HEK293 (cell line): ENCODE data around the gene MUCL3.
A peak's percentile ranks its signal among the peaks of the same experiment; 100 is the strongest.

Experiments used
- GLI2 ChIP-seq: fragments of 450-650 bp; formaldehyde crosslinking; IDR thresholded peaks from 2 replicates; pipeline ENCODE4; 2017; ENCODE audit warnings: missing biosample characterization, missing genetic modification characterization, low read depth, borderline replicate concordance
- GLIS1 ChIP-seq: fragments of 450-650 bp; formaldehyde crosslinking; IDR thresholded peaks from 2 replicates; pipeline ENCODE4 v1.5.1; 2016; ENCODE audit warnings: missing biosample characterization, missing genetic modification characterization
- KLF10 ChIP-seq: fragments of 450-650 bp; IDR thresholded peaks from 2 replicates; pipeline ENCODE4 v1.5.1; 2018; ENCODE audit warnings: missing biosample characterization, mild to moderate bottlenecking, missing genetic modification characterization
- KLF7 ChIP-seq: fragments of 450-650 bp; formaldehyde crosslinking; IDR thresholded peaks from 2 replicates; pipeline ENCODE4 v1.5.1; 2016; ENCODE audit warnings: missing biosample characterization, missing genetic modification characterization, borderline replicate concordance
- YY2 ChIP-seq: fragments of 450-650 bp; formaldehyde crosslinking; IDR thresholded peaks from 2 replicates; pipeline ENCODE4 v1.5.1; 2016; ENCODE audit warnings: missing biosample characterization, missing genetic modification characterization
- ZFHX2 ChIP-seq: fragments of 450-650 bp; formaldehyde crosslinking; conservative IDR thresholded peaks from 2 replicates; pipeline ENCODE4 v1.5.1; 2016; ENCODE audit warnings: missing biosample characterization, missing genetic modification characterization
- ZNF112 ChIP-seq: fragments of 450-650 bp; formaldehyde crosslinking; IDR thresholded peaks from 2 replicates; pipeline ENCODE4 v1.5.0; 2017; ENCODE audit warnings: missing biosample characterization, missing genetic modification characterization
- ZNF140 ChIP-seq: fragments of 450-650 bp; formaldehyde crosslinking; IDR thresholded peaks from 2 replicates; pipeline ENCODE4 v1.5.1; 2016; ENCODE audit warnings: missing biosample characterization, missing genetic modification characterization
- ZNF510 ChIP-seq: fragments of 450-650 bp; formaldehyde crosslinking; IDR thresholded peaks from 2 replicates; pipeline ENCODE4 v1.5.1; 2018; ENCODE audit warnings: mild to moderate bottlenecking, missing genetic modification characterization, missing biosample characterization; ENCODE audit not compliant: insufficient replicate concordance
- ZNF529 ChIP-seq: fragments of 450-650 bp; formaldehyde crosslinking; IDR thresholded peaks from 2 replicates; pipeline ENCODE4 v1.5.1; 2017; ENCODE audit warnings: missing genetic modification characterization, missing biosample characterization; ENCODE audit not compliant: insufficient replicate concordance
- ZNF555 ChIP-seq: fragments of 450-650 bp; formaldehyde crosslinking; conservative IDR thresholded peaks from 2 replicates; pipeline ENCODE4 v1.5.1; 2017; ENCODE audit warnings: missing biosample characterization, mild to moderate bottlenecking, missing genetic modification characterization, inconsistent platforms
- ZNF558 ChIP-seq: fragments of 450-650 bp; formaldehyde crosslinking; IDR thresholded peaks from 2 replicates; pipeline ENCODE4 v1.5.1; 2016; ENCODE audit warnings: missing biosample characterization, missing genetic modification characterization
- ZNF626 ChIP-seq: fragments of 450-650 bp; sonication (Bioruptor Pico); formaldehyde crosslinking; IDR thresholded peaks from 2 replicates; pipeline ENCODE4 v1.5.1; 2018; ENCODE audit warnings: missing biosample characterization, missing genetic modification characterization, inconsistent platforms
- ZNF654 ChIP-seq: fragments of 450-650 bp; formaldehyde crosslinking; IDR thresholded peaks from 2 replicates; pipeline ENCODE4 v1.5.1; 2016; ENCODE audit warnings: low read depth, missing biosample characterization, missing genetic modification characterization
- ZNF76 ChIP-seq: fragments of 450-650 bp; formaldehyde crosslinking; IDR thresholded peaks from 2 replicates; pipeline ENCODE4; 2016; ENCODE audit warnings: low read depth, missing biosample characterization, missing genetic modification characterization, borderline replicate concordance
- ZNF837 ChIP-seq: fragments of 450-650 bp; formaldehyde crosslinking; IDR thresholded peaks from 2 replicates; pipeline ENCODE4 v1.5.1; 2016; ENCODE audit warnings: missing biosample characterization, missing genetic modification characterization
- ZNF843 ChIP-seq: fragments of 450-650 bp; formaldehyde crosslinking; IDR thresholded peaks from 2 replicates; pipeline ENCODE4 v1.5.1; 2016; ENCODE audit warnings: missing biosample characterization, missing genetic modification characterization
- ZSCAN16 ChIP-seq: fragments of 450-650 bp; formaldehyde crosslinking; IDR thresholded peaks from 2 replicates; pipeline ENCODE4 v1.5.1; 2016; ENCODE audit warnings: missing biosample characterization, missing genetic modification characterization
- TF ChIP-seq, protein P1 (sequence below): fragments of 450-650 bp; formaldehyde crosslinking; IDR thresholded peaks from 2 replicates; pipeline ENCODE4 v1.5.1; 2016; ENCODE audit warnings: missing biosample characterization, missing genetic modification characterization
- TF ChIP-seq, protein P2 (sequence below): fragments of 450-650 bp; formaldehyde crosslinking; conservative IDR thresholded peaks from 2 replicates; pipeline ENCODE4 v1.5.1; 2016; ENCODE audit warnings: low read depth, missing biosample characterization, missing genetic modification characterization
- TF ChIP-seq, protein P3 (sequence below): fragments of 450-650 bp; formaldehyde crosslinking; IDR thresholded peaks from 2 replicates; pipeline ENCODE4 v1.5.1; 2016; ENCODE audit warnings: missing biosample characterization, missing genetic modification characterization
- TF ChIP-seq, protein P4 (sequence below): fragments of 450-650 bp; formaldehyde crosslinking; IDR thresholded peaks from 2 replicates; pipeline ENCODE4 v1.5.1; 2016; ENCODE audit warnings: missing biosample characterization, missing genetic modification characterization
- TF ChIP-seq, protein P5 (sequence below): fragments of 450-650 bp; formaldehyde crosslinking; IDR thresholded peaks from 2 replicates; pipeline ENCODE4 v1.5.1; 2016; ENCODE audit warnings: missing biosample characterization, missing genetic modification characterization
- TF ChIP-seq, protein P6 (sequence below): fragments of 450-650 bp; IDR thresholded peaks from 2 replicates; pipeline ENCODE4 v1.5.1; 2018; ENCODE audit warnings: missing biosample characterization, missing genetic modification characterization

Gene MUCL3

DNA sequence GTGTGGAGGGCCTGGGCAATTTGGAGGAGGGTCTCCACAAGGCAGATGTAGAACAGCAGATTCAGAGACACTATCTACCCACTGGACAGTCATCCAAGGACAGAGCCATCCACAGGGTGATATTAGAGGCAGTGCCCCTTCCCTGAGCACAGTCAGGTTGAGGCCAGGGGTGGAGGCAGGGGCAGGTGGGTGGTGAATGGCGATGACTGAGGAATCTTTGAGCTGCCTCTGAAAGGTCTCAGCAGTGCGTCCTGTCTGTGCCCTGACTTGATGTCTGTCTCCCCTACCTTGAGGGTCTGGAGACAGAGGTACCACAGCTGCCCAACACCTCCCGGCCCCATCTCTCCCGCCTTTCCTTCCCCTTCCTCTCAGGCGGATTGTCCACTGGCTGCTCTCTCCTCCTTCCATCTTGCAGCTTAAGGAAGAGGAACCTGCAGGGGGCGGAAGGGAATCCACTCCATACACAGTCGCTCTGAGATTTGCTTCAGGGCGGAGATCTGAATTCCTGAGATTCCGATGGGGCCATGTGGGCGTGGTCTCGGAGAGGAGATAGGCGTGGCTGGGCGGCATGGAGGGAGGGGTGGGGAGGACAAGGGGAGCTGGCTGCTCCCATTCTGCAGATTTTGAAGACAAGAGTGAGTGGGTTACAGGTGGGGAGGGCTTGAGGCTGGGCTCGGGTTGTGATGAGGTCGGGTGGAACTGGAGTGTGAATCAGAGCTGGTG lies 1.7 kb downstream of the MUCL3 start (continued):
- TF ChIP-seq, protein P1, sequence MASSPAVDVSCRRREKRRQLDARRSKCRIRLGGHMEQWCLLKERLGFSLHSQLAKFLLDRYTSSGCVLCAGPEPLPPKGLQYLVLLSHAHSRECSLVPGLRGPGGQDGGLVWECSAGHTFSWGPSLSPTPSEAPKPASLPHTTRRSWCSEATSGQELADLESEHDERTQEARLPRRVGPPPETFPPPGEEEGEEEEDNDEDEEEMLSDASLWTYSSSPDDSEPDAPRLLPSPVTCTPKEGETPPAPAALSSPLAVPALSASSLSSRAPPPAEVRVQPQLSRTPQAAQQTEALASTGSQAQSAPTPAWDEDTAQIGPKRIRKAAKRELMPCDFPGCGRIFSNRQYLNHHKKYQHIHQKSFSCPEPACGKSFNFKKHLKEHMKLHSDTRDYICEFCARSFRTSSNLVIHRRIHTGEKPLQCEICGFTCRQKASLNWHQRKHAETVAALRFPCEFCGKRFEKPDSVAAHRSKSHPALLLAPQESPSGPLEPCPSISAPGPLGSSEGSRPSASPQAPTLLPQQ (tag by site-specific recombination), result no peak
- no peak for TF ChIP-seq ZNF555 (tag by site-specific recombination)
- TF ChIP-seq ZNF843 (tag by site-specific recombination), result no peak
- no peak for TF ChIP-seq ZNF529 (tag by site-specific recombination)
- TF ChIP-seq ZNF140 (tag by site-specific recombination), result no peak
- TF ChIP-seq YY2 (tag by site-specific recombination), result 0 out of 2 replicates have a peak, but pooled peaks have one; percentile 32
- no peak; the same call in 1 of the 2 replicates for TF ChIP-seq ZNF76
- no peak for TF ChIP-seq ZNF626
- TF ChIP-seq ZNF837 (tag by site-specific recombination), result no peak
- TF ChIP-seq, protein P2, sequence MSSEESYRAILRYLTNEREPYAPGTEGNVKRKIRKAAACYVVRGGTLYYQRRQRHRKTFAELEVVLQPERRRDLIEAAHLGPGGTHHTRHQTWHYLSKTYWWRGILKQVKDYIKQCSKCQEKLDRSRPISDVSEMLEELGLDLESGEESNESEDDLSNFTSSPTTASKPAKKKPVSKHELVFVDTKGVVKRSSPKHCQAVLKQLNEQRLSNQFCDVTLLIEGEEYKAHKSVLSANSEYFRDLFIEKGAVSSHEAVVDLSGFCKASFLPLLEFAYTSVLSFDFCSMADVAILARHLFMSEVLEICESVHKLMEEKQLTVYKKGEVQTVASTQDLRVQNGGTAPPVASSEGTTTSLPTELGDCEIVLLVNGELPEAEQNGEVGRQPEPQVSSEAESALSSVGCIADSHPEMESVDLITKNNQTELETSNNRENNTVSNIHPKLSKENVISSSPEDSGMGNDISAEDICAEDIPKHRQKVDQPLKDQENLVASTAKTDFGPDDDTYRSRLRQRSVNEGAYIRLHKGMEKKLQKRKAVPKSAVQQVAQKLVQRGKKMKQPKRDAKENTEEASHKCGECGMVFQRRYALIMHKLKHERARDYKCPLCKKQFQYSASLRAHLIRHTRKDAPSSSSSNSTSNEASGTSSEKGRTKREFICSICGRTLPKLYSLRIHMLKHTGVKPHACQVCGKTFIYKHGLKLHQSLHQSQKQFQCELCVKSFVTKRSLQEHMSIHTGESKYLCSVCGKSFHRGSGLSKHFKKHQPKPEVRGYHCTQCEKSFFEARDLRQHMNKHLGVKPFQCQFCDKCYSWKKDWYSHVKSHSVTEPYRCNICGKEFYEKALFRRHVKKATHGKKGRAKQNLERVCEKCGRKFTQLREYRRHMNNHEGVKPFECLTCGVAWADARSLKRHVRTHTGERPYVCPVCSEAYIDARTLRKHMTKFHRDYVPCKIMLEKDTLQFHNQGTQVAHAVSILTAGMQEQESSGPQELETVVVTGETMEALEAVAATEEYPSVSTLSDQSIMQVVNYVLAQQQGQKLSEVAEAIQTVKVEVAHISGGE (tag by site-specific recombination), result no peak
- no peak for TF ChIP-seq ZNF112 (tag by site-specific recombination)
- TF ChIP-seq GLIS1 (tag by site-specific recombination), result 0 out of 2 replicates have a peak, but pooled peaks have one; percentile 19
- TF ChIP-seq KLF7 (tag by site-specific recombination), result no peak
- no peak for TF ChIP-seq GLI2 (tag by site-specific recombination)
- TF ChIP-seq, protein P3, sequence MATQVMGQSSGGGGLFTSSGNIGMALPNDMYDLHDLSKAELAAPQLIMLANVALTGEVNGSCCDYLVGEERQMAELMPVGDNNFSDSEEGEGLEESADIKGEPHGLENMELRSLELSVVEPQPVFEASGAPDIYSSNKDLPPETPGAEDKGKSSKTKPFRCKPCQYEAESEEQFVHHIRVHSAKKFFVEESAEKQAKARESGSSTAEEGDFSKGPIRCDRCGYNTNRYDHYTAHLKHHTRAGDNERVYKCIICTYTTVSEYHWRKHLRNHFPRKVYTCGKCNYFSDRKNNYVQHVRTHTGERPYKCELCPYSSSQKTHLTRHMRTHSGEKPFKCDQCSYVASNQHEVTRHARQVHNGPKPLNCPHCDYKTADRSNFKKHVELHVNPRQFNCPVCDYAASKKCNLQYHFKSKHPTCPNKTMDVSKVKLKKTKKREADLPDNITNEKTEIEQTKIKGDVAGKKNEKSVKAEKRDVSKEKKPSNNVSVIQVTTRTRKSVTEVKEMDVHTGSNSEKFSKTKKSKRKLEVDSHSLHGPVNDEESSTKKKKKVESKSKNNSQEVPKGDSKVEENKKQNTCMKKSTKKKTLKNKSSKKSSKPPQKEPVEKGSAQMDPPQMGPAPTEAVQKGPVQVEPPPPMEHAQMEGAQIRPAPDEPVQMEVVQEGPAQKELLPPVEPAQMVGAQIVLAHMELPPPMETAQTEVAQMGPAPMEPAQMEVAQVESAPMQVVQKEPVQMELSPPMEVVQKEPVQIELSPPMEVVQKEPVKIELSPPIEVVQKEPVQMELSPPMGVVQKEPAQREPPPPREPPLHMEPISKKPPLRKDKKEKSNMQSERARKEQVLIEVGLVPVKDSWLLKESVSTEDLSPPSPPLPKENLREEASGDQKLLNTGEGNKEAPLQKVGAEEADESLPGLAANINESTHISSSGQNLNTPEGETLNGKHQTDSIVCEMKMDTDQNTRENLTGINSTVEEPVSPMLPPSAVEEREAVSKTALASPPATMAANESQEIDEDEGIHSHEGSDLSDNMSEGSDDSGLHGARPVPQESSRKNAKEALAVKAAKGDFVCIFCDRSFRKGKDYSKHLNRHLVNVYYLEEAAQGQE (tag by site-specific recombination), result no peak
- TF ChIP-seq KLF10 (tag by site-specific recombination), result no peak
- TF ChIP-seq ZSCAN16 (tag by site-specific recombination), result no peak
- TF ChIP-seq ZNF510 (tag by site-specific recombination), result no peak
- TF ChIP-seq, protein P4, sequence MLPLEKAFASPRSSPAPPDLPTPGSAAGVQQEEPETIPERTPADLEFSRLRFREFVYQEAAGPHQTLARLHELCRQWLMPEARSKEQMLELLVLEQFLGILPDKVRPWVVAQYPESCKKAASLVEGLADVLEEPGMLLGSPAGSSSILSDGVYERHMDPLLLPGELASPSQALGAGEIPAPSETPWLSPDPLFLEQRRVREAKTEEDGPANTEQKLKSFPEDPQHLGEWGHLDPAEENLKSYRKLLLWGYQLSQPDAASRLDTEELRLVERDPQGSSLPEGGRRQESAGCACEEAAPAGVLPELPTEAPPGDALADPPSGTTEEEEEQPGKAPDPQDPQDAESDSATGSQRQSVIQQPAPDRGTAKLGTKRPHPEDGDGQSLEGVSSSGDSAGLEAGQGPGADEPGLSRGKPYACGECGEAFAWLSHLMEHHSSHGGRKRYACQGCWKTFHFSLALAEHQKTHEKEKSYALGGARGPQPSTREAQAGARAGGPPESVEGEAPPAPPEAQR (tag by site-specific recombination), result no peak
- no peak for TF ChIP-seq ZNF558 (tag by site-specific recombination)
- TF ChIP-seq, protein P5, sequence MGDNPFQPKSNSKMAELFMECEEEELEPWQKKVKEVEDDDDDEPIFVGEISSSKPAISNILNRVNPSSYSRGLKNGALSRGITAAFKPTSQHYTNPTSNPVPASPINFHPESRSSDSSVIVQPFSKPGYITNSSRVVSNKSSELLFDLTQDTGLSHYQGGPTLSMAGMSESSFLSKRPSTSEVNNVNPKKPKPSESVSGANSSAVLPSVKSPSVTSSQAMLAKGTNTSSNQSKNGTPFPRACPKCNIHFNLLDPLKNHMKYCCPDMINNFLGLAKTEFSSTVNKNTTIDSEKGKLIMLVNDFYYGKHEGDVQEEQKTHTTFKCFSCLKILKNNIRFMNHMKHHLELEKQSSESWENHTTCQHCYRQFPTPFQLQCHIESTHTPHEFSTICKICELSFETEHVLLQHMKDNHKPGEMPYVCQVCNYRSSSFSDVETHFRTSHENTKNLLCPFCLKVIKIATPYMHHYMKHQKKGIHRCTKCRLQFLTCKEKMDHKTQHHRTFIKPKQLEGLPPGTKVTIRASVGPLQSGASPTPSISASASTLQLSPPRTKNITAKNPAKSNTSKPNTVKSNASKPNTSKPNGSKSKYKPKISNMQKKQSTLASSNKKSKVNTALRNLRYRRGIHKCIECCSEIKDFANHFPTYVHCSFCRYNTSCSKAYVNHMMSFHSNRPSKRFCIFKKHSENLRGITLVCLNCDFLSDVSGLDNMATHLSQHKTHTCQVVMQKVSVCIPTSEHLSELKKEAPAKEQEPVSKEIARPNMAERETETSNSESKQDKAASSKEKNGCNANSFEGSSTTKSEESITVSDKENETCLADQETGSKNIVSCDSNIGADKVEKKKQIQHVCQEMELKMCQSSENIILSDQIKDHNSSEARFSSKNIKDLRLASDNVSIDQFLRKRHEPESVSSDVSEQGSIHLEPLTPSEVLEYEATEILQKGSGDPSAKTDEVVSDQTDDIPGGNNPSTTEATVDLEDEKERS (tag by site-specific recombination), result no peak
- peak; percentile 9; the same call in 1 of the 2 replicates for TF ChIP-seq ZNF654 (tag by site-specific recombination)
- TF ChIP-seq, protein P6, sequence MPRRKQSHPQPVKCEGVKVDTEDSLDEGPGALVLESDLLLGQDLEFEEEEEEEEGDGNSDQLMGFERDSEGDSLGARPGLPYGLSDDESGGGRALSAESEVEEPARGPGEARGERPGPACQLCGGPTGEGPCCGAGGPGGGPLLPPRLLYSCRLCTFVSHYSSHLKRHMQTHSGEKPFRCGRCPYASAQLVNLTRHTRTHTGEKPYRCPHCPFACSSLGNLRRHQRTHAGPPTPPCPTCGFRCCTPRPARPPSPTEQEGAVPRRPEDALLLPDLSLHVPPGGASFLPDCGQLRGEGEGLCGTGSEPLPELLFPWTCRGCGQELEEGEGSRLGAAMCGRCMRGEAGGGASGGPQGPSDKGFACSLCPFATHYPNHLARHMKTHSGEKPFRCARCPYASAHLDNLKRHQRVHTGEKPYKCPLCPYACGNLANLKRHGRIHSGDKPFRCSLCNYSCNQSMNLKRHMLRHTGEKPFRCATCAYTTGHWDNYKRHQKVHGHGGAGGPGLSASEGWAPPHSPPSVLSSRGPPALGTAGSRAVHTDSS (tag by site-specific recombination), result no peak
- TF ChIP-seq ZFHX2 (tag by site-specific recombination), result no peak; the same call in 1 of the 2 replicates
